ENCODE measurements around the gene CRYGC.

Gene CRYGC

DNA sequence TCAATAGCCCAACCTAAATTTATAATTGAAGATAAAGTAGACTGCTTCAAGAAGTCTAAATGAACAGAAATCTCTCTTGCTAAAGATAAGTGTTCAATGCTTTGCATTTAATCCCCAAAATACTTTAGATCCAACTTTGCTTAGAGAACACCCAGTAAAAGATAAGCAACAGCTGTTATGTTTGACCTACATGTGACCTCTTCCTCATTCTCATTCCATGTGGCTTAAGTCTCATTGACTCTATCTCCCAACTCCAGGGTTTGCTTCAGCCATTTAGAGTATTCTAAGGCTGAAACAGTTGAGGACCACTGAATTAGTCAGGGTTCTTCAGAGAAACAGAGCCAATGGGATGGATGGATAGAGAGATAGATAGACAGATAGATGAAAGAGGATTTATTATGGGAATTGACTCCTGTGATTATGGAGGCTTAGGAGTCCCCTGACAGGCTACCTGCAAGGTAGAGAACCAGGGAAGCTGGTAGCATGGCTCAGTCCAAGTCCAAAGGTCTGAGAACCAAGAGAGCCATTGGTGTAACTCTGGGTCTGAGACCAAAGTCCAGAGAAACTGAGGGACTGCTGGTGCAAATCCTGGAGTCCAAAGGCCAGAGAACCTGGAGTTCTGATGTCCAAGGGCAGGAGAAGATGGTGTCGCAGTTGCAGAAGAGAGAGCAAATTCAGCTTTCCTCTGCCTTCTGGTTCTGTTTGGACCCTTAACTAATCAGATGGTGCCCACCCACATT lies 37.4 kb downstream of the CRYGC start:
- H3K4me3 ChIP-seq (ENCODE audit: low read length in 2 of 2): no peak overlapping the region
- peaks cover 2% of the 10 kb centered on the region for H3K4me1 ChIP-seq (ENCODE audit: control insufficient read depth, insufficient read depth, low read length)
- no peaks in the 10 kb centered on the region for H3K36me3 ChIP-seq (ENCODE audit: control insufficient read depth in 2 of 2, insufficient read depth in 2 of 2, low read length in 2 of 2)

DNA sequence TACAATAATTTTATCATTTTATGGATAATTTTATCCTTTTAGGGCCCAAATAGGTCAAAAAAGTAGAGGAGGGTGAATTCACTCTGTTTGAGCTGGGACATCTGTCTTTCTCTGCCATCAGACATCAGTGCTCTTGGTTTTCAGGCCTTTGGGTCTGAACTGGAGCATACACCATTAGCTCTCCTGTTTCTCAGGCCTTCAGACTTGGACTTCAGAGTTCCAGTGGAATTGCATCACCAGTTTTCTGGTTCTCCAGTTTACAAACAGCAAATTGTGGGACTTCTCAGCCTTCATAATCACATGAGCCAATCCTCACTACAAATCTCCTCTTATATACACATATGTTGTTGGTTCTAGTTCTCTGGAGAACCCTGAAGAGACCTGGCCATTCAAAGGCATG lies 39.2 kb downstream of the CRYGC start:
- Histone ChIP-seq H3K9ac (ENCODE audit: low read length in 2 of 2) (no peak overlapping the region), H3K4me3 (ENCODE audit: low read length in 2 of 2) (no peak overlapping the region), H3K27ac (ENCODE audit: low read length) (no peak overlapping the region), H3K4me1 (ENCODE audit: control insufficient read depth, insufficient read depth, low read length) (peaks cover 2% of the 10 kb centered on the region), H3K27me3 (ENCODE audit: control insufficient read depth in 1 of 2, insufficient read depth in 2 of 2, low read length in 2 of 2) (no peaks in the 10 kb centered on the region), H3K36me3 (ENCODE audit: control insufficient read depth in 2 of 2, insufficient read depth in 2 of 2, low read length in 2 of 2) (no peaks in the 10 kb centered on the region), H3K9me3 (ENCODE audit: control insufficient read depth in 2 of 2, low read length in 2 of 2) (no peaks in the 10 kb centered on the region)

More for the DNA sequence above, 37.4 kb downstream of the CRYGC start:
- no peak overlapping the region for H3K9ac ChIP-seq (ENCODE audit: low read length in 2 of 2)
- no peak overlapping the region for H3K27ac ChIP-seq (ENCODE audit: low read length)
- H3K27me3 ChIP-seq (ENCODE audit: control insufficient read depth in 1 of 2, insufficient read depth in 2 of 2, low read length in 2 of 2): no peaks in the 10 kb centered on the region
- no peaks in the 10 kb centered on the region for H3K9me3 ChIP-seq (ENCODE audit: control insufficient read depth in 2 of 2, low read length in 2 of 2)

DNA sequence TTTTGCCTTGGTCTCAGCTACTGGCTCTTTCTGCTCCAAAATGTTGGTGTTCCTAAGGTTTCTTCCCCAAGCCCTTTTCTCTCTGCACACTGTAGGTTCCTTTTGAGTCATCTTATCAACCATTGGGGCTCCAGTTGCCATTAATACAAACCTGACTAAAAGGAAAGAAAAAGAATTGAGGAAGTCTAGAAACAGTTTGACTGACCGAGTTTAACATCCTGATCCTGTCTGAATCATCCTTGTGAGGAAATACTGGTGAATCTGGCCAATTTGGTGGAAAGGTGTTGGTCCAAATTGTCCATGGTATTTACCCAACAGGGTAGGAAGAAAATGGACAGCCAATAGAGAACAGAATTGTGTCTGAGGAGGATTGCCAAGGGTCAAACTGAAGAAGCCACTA lies 43.6 kb downstream of the CRYGC start:
- Histone ChIP-seq H3K27me3 (ENCODE audit: control insufficient read depth in 1 of 2, insufficient read depth in 2 of 2, low read length in 2 of 2) (no peaks in the 10 kb centered on the region), H3K9ac (ENCODE audit: low read length in 2 of 2) (no peak overlapping the region), H3K36me3 (ENCODE audit: control insufficient read depth in 2 of 2, insufficient read depth in 2 of 2, low read length in 2 of 2) (no peaks in the 10 kb centered on the region), H3K4me1 (ENCODE audit: control insufficient read depth, insufficient read depth, low read length) (peaks cover 2% of the 10 kb centered on the region), H3K9me3 (ENCODE audit: control insufficient read depth in 2 of 2, low read length in 2 of 2) (no peaks in the 10 kb centered on the region), H3K4me3 (ENCODE audit: low read length in 2 of 2) (no peak overlapping the region), H3K27ac (ENCODE audit: low read length) (no peak overlapping the region)

DNA sequence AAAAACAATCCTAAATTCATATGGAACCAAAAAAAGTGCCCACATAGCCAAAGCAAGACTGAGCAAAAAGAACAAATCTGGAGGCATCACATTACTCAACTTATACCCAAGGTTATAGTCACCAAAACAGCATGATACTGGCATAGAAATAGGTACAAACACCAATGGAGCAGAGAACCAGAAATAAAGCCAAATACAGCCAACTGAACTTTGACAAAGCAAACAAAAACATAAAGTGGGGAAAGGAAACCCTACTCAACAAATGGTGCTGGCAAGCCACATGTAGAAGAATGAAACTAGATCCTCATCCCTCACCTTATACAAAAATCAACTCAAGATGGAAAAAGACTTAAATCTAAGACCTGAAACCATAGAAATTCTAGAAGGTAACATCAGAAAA lies 45.8 kb downstream of the CRYGC start:
- Histone ChIP-seq H3K27me3 (ENCODE audit: control insufficient read depth in 1 of 2, insufficient read depth in 2 of 2, low read length in 2 of 2) (no peaks in the 10 kb centered on the region), H3K36me3 (ENCODE audit: control insufficient read depth in 2 of 2, insufficient read depth in 2 of 2, low read length in 2 of 2) (no peaks in the 10 kb centered on the region), H3K27ac (ENCODE audit: low read length) (no peak overlapping the region), H3K9me3 (ENCODE audit: control insufficient read depth in 2 of 2, low read length in 2 of 2) (peaks cover 0 to 4% of the 10 kb centered on the region in 2 donors), H3K9ac (ENCODE audit: low read length in 2 of 2) (no peak overlapping the region), H3K4me1 (ENCODE audit: control insufficient read depth, insufficient read depth, low read length) (peaks cover 2% of the 10 kb centered on the region), H3K4me3 (ENCODE audit: low read length in 2 of 2) (no peak overlapping the region)
